ENCODE data around the gene ATF6B. TPM values are rescaled to one million over a fixed set of nuclear protein-coding genes. Genes with fewer than 3 reads are reported as not detected.
A peak's percentile ranks its signal among the peaks of the same experiment; 100 is the strongest.

ATF6B gene
- polyA plus RNA-seq (2013, experiment 1 of 2) = 68.3 TPM
- 66.3 TPM for polyA plus RNA-seq (2013, experiment 2 of 2)

GRCh38 chr6:32127717-32128592 lies at the start of gene ATF6B:
Gene ATF6B (minus strand): TSS chr6:32128246. CDS start chr6:32128207, 39 bp downstream.
- H3K18ac ChIP-seq (ENCODE audit: low read depth in 1 of 2, low read length in 2 of 2) = peak within 1 kb of the TSS; percentile 65 to 86
- peak within 1 kb of the TSS; percentile 85 for H3K4me2 ChIP-seq (ENCODE audit: low read length, poor library complexity, severe bottlenecking)
- peak within 1 kb of the TSS; percentile 54 for H2BK120ac ChIP-seq (ENCODE audit: low read depth, low read length)
- H2AK5ac ChIP-seq (ENCODE audit: low read length, severe bottlenecking) = peak within 1 kb of the TSS; percentile 7
- H3K27ac ChIP-seq (ENCODE audit: low read length, poor library complexity, severe bottlenecking) = peak within 1 kb of the TSS; percentile 86
- H3K4me1 ChIP-seq (ENCODE audit: control insufficient read depth, insufficient read depth, low read depth, low read length) = peaks cover 22% of the 10 kb centered on the region
- peak; percentile 100 for DNase-seq
- H4K91ac ChIP-seq (ENCODE audit: low read length) = peak within 1 kb of the TSS; percentile 77
- H3K36me3 ChIP-seq (ENCODE audit: control insufficient read depth in 1 of 2, insufficient read depth in 2 of 2, low read depth in 1 of 2, low read length in 2 of 2) = peaks cover 17 to 40% of the 10 kb centered on the region in 2 experiments
- no peak within 1 kb of the TSS for H3K23ac ChIP-seq (ENCODE audit: low read length in 2 of 2)
- peaks cover 45% of the 10 kb centered on the region for H3K79me1 ChIP-seq (replicated peaks; ENCODE audit: low read length, poor library complexity, severe bottlenecking)
- WGBS = under 1% methylated on average over 44 of the region's 44 CpGs
- peak within 1 kb of the TSS; percentile 54 for H2AFZ ChIP-seq (ENCODE audit: low read depth, low read length)
- peak within 1 kb of the TSS in 1 of 2 experiments; percentile 97 for H3K14ac ChIP-seq (ENCODE audit: low read length in 2 of 2)
- peak within 1 kb of the TSS; percentile 81 to 91 for H3K4me3 ChIP-seq (ENCODE audit: insufficient read depth in 1 of 2, low read depth in 1 of 2, low read length in 2 of 2)
- peak within 1 kb of the TSS; percentile 19 to 77 for H3K4ac ChIP-seq (ENCODE audit: low read depth in 1 of 2, low read length in 2 of 2)
- peak within 1 kb of the TSS; percentile 99 for H3K9ac ChIP-seq (ENCODE audit: low read length)
- H2BK12ac ChIP-seq (ENCODE audit: low read length in 2 of 2) = peak within 1 kb of the TSS; percentile 47 to 51
- H2BK5ac ChIP-seq (ENCODE audit: low read depth, low read length, poor library complexity, severe bottlenecking) = no peak within 1 kb of the TSS
- H4K8ac ChIP-seq (ENCODE audit: low read length) = peak within 1 kb of the TSS; percentile 94
- H2BK15ac ChIP-seq (ENCODE audit: low read depth, poor library complexity, severe bottlenecking) = peak within 1 kb of the TSS; percentile 15
- H3K9me3 ChIP-seq (ENCODE audit: control insufficient read depth, low read length) = no peaks in the 10 kb centered on the region
- H3K27me3 ChIP-seq (ENCODE audit: control insufficient read depth in 1 of 2, insufficient read depth in 1 of 2, low read length in 2 of 2) = no peaks in the 10 kb centered on the region

- Histone ChIP-seq H3K4me1 (ENCODE audit: control insufficient read depth, insufficient read depth, low read depth, low read length) (peaks cover 20% of the 10 kb centered on the region), H3K9ac (ENCODE audit: low read length) (peak overlapping the region; percentile 92), H3K36me3 (ENCODE audit: control insufficient read depth in 1 of 2, insufficient read depth in 2 of 2, low read depth in 1 of 2, low read length in 2 of 2) (peaks cover 22 to 23% of the 10 kb centered on the region in 2 experiments), H3K4me3 (ENCODE audit: insufficient read depth in 1 of 2, low read depth in 1 of 2, low read length in 2 of 2) (peak overlapping the region; percentile 39 to 99), H2AK5ac (ENCODE audit: low read length, severe bottlenecking) (peak overlapping the region; percentile 55), H4K91ac (ENCODE audit: low read length) (peak overlapping the region; percentile 70), H3K27me3 (ENCODE audit: control insufficient read depth in 1 of 2, insufficient read depth in 1 of 2, low read length in 2 of 2) (no peaks in the 10 kb centered on the region), H2BK5ac (ENCODE audit: low read depth, low read length, poor library complexity, severe bottlenecking) (no peak overlapping the region), H2BK120ac (ENCODE audit: low read depth, low read length) (peak overlapping the region; percentile 42), H3K4me2 (ENCODE audit: low read length, poor library complexity, severe bottlenecking) (peak overlapping the region; percentile 85), H2BK12ac (ENCODE audit: low read length in 2 of 2) (no peak overlapping the region), H3K14ac (ENCODE audit: low read length in 2 of 2) (no peak overlapping the region), H3K18ac (ENCODE audit: low read depth in 1 of 2, low read length in 2 of 2) (peak overlapping the region; percentile 58 to 90), H4K8ac (ENCODE audit: low read length) (peak overlapping the region; percentile 94), H3K27ac (ENCODE audit: low read length, poor library complexity, severe bottlenecking) (peak overlapping the region; percentile 99), H2AFZ (ENCODE audit: low read depth, low read length) (no peak overlapping the region), H3K23ac (ENCODE audit: low read length in 2 of 2) (no peak overlapping the region), H3K4ac (ENCODE audit: low read depth in 1 of 2, low read length in 2 of 2) (peak overlapping the region in 1 of 2 experiments; percentile 77), H3K79me1 (replicated peaks; ENCODE audit: low read length, poor library complexity, severe bottlenecking) (peaks cover 41% of the 10 kb centered on the region), H2BK15ac (ENCODE audit: low read depth, poor library complexity, severe bottlenecking) (peak overlapping the region; percentile 54), H3K9me3 (ENCODE audit: control insufficient read depth, low read length) (no peaks in the 10 kb centered on the region)
- DNase-seq = no peak
- under 1% methylated on average over 20 of the region's 20 CpGs for WGBS
Measured at GRCh38 chr6:32177183-32177787, 49.2 kb upstream of the ATF6B start.

GRCh38 chr6:32176476-32177182 lies 48.6 kb upstream of the ATF6B start:
- Histone ChIP-seq H2BK15ac (ENCODE audit: low read depth, poor library complexity, severe bottlenecking) (no peak overlapping the region), H2AK5ac (ENCODE audit: low read length, severe bottlenecking) (peak overlapping the region; percentile 51), H2BK12ac (ENCODE audit: low read length in 2 of 2) (no peak overlapping the region), H3K4me3 (ENCODE audit: insufficient read depth in 1 of 2, low read depth in 1 of 2, low read length in 2 of 2) (peak overlapping the region in 1 of 2 experiments; percentile 99), H3K27ac (ENCODE audit: low read length, poor library complexity, severe bottlenecking) (peak overlapping the region; percentile 99), H3K79me1 (replicated peaks; ENCODE audit: low read length, poor library complexity, severe bottlenecking) (peaks cover 36% of the 10 kb centered on the region), H3K4me1 (ENCODE audit: control insufficient read depth, insufficient read depth, low read depth, low read length) (peaks cover 20% of the 10 kb centered on the region), H3K23ac (ENCODE audit: low read length in 2 of 2) (no peak overlapping the region), H3K36me3 (ENCODE audit: control insufficient read depth in 1 of 2, insufficient read depth in 2 of 2, low read depth in 1 of 2, low read length in 2 of 2) (peaks cover 17 to 18% of the 10 kb centered on the region in 2 experiments), H3K27me3 (ENCODE audit: control insufficient read depth in 1 of 2, insufficient read depth in 1 of 2, low read length in 2 of 2) (no peaks in the 10 kb centered on the region), H2BK5ac (ENCODE audit: low read depth, low read length, poor library complexity, severe bottlenecking) (no peak overlapping the region), H4K91ac (ENCODE audit: low read length) (peak overlapping the region; percentile 16), H3K9ac (ENCODE audit: low read length) (peak overlapping the region; percentile 92), H2AFZ (ENCODE audit: low read depth, low read length) (no peak overlapping the region), H2BK120ac (ENCODE audit: low read depth, low read length) (peak overlapping the region; percentile 36), H3K14ac (ENCODE audit: low read length in 2 of 2) (no peak overlapping the region), H3K4ac (ENCODE audit: low read depth in 1 of 2, low read length in 2 of 2) (peak overlapping the region; percentile 10 to 77), H3K18ac (ENCODE audit: low read depth in 1 of 2, low read length in 2 of 2) (peak overlapping the region; percentile 58 to 90), H4K8ac (ENCODE audit: low read length) (peak overlapping the region; percentile 94), H3K4me2 (ENCODE audit: low read length, poor library complexity, severe bottlenecking) (peak overlapping the region; percentile 85), H3K9me3 (ENCODE audit: control insufficient read depth, low read length) (no peaks in the 10 kb centered on the region)
- DNase-seq = peak; percentile 84
- 24% methylated on average over 5 of the region's 5 CpGs for WGBS
